C4-2B (cell line): ENCODE measurements around the gene FOXK1.
"Not testable (repeated sequence)": the region's sequence is repeated elsewhere in the genome, so short reads cannot be mapped to it uniquely, and the experiment has no call there.

ENCODE experiments used
- H3K27ac ChIP-seq: fragments of 450-650 bp; 2 replicates; pipeline ENCODE4 v1.5.1; 2017
- CTCF ChIP-seq: fragments of 450-650 bp; conservative IDR thresholded peaks from 2 replicates; pipeline ENCODE4 v1.5.1; 2017; ENCODE audit warnings: mild to moderate bottlenecking
- ZFX ChIP-seq: fragments of 450-650 bp; IDR thresholded peaks from 2 replicates; pipeline ENCODE4 v1.6.1; 2017

The FOXK1 gene

GRCh38 chr7:4692055-4692454 is 10.0 kb downstream of the FOXK1 start:
- no peak overlapping the region for H3K27ac ChIP-seq
- TF ChIP-seq CTCF (no peak), ZFX (no peak)

- H3K27ac ChIP-seq: not testable (repeated sequence)
These were observed 10.5 kb downstream of the FOXK1 start for GRCh38 chr7:4692622-4693021.

- H3K27ac ChIP-seq: no peak overlapping the region
- TF ChIP-seq ZFX (no peak), CTCF (no peak)
These were observed 11.1 kb downstream of the FOXK1 start for GRCh38 chr7:4693152-4693551.

GRCh38 chr7:4693749-4694148 is 11.7 kb downstream of the FOXK1 start:
- TF ChIP-seq ZFX: no peak
- no peak for TF ChIP-seq CTCF
- H3K27ac ChIP-seq: no peak overlapping the region

GRCh38 chr7:4694305-4694704 is 12.2 kb downstream of the FOXK1 start:
- no peak for TF ChIP-seq CTCF
- no peak for TF ChIP-seq ZFX
- H3K27ac ChIP-seq: no peak overlapping the region

GRCh38 chr7:4698707-4699275 is 16.7 kb downstream of the FOXK1 start:
- TF ChIP-seq CTCF (no peak), ZFX (no peak)
- no peak overlapping the region for H3K27ac ChIP-seq

GRCh38 chr7:4699841-4700240 is 17.7 kb downstream of the FOXK1 start:
- TF ChIP-seq CTCF (no peak), ZFX (no peak)
- no peak overlapping the region for H3K27ac ChIP-seq

GRCh38 chr7:4700577-4701235 is 18.6 kb downstream of the FOXK1 start:
- H3K27ac ChIP-seq: no peak overlapping the region
- TF ChIP-seq CTCF (no peak), ZFX (no peak)
